Activated CD4-positive, CD25-positive, alpha-beta regulatory T cell treated with anti-CD3 and anti-CD28 coated beads, Interleukin-2, amount 50 U/mL, for 16 hours (primary cell): ENCODE data around the gene HMGXB3.
"Not testable (repeated sequence)": the region's sequence is repeated elsewhere in the genome, so short reads cannot be mapped to it uniquely, and the experiment has no call there.

ENCODE experiments used
- DNase-seq: peaks from one replicate; pipeline ENCODE4 v3.0.0-alpha.2; 2020; ENCODE audit warnings: low read depth, low spot score

HMGXB3 gene

DNA sequence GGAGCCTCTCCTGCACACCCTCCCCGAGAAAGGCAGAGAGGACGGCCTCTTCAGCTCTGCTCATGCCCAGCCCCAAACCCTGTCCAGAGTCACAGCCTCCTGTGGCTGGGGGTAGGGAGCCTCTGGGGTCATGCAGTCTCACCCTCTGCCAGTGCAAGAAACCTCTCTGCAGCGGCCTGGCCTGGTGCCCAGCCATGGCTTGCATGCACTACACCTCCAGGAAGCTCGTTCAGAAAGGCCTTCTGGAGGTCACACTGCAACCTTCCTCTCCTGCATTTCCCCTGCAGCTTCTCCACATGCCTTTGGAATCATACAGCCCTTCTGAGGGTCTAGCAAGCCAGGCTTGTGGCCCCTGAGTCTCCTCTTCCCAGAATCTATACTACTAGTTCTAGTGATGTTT, 67.9 kb downstream of the HMGXB3 start:
- no peak for DNase-seq

DNA sequence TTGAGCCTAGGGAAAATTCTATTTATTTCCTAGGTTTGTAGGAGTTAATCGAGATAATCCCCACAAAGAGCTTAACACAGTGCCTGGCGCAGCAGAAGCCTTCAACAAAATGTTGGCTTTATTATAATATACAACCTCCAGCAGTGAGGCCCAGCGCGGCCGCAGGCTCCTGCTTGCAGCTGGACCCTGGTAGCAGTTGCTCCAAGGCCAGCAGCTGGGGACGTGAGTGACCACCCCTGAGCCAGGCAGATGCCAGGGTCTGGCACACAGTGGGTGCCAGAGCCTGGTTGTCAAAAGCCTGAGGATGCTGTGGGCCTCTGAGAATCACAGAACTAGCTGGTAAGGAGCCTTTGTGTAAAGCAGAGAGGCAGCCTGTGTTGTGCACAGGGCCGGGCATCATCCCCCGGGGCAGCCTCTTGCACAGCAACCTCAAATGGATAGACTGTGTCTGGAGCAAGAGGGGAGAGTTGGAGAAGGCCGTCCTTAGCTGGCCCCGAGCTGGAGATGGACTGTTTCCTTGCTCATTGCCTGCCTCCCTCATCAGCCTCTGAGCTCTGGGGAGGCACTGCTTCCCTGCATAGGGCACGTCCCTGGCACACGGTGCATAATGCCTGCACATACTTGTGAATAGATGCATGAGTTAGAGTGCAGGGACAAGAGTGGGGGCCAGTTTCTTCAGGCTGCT, 68.6 kb downstream of the HMGXB3 start:
- no peak for DNase-seq

DNA sequence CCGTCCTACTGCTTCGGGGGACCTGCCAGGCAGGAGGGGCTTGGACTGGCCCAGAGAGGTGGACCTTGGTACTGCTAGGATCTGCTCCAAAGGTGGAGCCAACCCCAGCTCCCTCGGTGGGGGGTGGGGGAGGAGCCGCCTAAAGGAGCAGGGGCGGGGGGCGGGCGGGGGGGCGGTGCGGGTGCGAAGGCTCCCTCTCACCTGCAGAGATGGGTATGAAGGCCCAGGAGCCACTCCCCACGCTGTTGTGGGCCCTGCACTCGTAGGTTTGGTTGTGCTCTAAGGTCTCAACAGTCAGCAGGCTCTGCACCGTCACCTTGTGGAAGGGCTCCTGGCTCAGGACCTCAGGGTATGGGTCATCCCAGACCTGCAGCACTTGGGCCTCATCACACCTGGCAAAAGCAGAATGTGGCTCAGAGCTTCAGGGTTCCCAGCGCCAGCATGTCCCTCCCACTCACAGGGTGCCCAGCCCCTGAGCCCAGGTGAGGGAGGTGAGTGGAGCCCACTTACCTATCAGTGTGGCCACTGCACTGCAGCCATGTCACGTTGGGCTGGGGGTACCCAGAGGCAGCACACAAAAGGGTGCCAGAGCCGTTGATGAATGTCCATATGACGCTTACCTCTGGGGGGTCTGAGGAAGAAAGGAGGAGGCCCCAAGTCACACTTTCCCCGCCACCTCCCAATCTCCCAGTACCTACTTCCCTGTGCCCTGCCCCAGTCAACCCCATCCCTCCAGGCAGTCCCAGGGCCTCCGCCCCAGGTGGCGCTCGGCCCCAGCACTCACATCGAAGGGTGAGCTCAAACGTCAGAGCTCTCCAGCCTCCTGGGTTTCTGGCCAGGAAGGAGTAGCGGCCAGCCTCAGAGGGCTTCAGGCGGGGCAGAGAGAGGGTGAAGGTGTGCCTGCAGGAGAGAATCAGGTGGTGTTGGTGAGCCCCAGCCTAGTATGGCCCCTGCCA, 69.4 kb downstream of the HMGXB3 start:
- no peak for DNase-seq

DNA sequence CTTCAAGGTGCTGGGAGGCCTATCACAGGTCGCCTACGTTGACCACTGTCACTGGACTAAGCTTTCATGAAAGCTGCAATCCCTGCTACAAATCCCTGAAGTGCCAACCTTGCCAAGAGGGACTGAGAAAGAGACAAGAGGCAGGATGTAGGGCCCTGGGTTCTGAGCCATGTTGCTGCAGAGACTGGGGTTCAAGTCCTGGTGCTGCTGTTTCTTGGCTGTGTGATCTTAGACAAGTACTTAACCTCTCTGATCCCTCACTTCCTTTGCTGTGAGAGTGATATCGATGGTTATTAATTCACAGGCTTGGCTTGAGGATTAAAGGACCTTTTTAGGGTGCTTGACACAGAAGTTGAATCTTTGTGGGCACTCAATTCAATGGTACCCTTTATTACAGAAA, 70.3 kb downstream of the HMGXB3 start:
- no peak for DNase-seq

DNA sequence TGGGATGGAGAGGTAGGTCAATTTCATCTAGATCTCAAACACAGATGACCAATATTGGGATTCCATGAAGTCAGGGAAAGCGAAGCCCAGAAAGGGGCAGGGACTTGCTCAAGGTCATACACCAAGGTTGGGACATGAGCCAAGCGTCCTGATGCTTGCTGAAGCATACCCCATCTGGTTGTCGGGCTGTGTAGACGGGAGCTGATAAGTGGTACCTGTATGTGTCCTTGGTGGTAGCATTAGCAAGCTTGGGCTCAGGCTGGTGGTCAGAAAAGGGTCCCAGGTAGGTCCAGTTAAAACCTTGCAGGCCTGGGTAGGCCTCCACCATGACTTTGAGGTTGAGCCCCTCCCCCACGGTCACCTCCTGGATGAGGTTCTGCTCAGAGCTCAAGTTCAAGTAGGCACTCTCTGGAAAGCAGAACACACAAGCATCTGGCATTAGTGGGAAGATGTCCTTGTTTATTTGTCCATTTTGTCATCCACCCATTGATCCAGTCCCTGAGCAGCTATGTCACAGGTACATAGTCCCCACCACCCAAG, 72.6 kb downstream of the HMGXB3 start:
- no peak for DNase-seq

DNA sequence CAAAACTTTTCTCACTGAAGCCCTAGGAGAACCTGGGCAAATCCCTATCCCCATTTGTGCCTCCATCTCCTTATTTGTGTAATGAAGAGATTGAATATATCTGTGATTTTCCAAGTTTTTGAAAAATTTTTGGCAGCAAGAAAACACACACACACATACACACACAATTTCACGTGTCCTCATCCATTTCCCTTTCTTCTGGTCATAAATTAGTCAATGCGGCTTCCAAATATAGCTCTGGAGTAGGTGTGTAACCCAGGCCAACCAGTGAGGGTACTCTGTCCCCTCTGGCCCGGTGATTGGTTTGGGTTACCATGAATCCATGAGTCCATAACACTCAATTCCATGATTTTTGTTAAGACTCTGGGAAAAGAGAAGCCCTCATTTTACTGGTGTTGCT, 73.1 kb downstream of the HMGXB3 start:
- no peak for DNase-seq

DNA sequence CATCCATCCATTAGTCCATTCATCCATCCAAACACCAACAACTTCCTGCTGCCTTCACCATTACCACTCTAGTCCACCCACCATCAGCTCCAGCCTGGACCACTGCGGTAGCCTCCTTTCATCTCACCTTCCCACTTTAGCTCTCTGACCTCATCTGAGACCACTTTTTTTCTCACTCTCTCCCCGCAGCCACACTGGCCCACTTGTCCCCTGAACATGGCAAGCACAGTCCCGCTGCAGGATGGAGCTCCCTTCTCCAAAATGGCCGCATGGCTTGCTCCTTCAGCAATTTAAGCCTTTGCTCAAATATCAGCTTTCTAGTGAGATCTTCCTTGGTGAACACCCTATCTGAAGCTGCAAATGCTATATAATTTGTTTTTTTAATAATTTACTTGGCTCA, 74.7 kb downstream of the HMGXB3 start:
- DNase-seq = no peak

DNA sequence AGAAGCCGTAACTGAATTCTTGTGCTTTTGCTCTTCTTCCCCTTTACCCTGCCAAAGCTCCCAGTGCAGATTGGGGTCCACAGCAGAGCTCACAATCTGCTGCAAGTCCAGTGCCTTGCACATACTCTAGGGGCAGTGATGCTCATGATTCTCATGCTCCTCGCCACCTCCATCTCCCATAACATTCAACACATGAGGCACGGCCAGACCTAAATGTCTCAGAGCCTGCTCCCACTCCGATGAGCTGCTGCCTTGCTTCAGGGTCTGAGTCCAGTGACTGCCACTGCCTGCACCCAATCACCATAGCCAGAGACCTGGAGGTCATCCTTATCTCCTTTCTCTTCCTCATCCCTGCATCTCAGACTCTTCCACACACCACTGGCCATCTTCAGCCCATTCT, 75.3 kb downstream of the HMGXB3 start:
- no peak for DNase-seq

DNA sequence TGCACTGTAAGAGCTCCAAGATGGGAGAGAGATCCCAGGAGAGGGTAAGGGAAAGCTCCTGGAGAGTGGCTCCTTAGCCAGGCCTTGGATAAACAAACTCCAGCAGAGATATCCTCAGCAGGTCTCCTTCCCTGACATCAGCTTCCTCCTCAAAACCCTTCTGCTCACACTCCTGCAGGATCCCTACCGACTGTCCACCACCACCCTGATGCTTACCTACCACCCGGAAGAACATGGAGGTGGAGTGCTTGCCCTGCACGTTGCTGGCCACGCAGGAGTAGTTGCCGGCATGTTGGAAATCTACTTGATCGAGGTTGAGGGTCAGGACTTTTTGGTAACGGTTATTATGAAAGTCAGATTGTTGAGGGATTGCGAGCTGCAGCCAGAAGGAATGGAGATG, 76.5 kb downstream of the HMGXB3 start:
- no peak for DNase-seq

DNA sequence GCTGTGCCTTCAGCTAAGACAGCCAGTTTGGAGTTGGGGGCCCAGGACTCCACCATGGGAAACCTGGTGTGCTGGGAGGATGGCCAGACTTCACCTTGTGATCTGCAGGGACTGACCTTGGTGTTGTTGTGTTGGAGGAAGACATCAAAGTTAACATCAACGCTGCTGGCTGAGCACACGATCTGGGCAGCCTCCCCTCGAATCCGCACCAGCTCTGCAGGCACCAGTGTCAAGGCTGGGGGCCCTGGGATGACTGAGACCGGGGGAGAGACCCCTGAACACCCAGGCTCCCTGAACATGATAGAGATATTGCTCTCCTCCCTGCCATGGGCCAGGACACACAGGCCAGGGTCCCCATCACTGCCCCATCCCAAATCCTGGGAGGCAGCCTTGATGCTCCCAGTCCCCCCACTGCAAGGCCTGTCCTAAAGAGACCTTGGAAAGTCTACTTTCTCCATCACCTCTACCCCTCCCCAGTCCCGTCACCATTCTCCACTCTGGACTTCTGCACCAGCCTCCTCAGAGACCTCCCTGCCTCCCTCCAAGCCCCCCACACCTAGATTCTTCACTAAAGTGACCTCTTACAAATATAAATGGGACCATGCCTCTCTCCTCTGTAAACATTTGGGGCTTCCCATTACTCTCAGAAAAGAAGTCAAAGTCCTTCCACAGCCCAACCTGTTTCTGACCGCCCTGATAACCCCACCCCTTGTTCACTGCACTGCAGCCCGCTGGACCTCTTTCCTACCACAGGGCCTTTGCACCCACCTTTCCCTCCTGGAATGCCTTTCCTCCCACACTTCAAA, 77.7 kb downstream of the HMGXB3 start:
- no peak for DNase-seq

DNA sequence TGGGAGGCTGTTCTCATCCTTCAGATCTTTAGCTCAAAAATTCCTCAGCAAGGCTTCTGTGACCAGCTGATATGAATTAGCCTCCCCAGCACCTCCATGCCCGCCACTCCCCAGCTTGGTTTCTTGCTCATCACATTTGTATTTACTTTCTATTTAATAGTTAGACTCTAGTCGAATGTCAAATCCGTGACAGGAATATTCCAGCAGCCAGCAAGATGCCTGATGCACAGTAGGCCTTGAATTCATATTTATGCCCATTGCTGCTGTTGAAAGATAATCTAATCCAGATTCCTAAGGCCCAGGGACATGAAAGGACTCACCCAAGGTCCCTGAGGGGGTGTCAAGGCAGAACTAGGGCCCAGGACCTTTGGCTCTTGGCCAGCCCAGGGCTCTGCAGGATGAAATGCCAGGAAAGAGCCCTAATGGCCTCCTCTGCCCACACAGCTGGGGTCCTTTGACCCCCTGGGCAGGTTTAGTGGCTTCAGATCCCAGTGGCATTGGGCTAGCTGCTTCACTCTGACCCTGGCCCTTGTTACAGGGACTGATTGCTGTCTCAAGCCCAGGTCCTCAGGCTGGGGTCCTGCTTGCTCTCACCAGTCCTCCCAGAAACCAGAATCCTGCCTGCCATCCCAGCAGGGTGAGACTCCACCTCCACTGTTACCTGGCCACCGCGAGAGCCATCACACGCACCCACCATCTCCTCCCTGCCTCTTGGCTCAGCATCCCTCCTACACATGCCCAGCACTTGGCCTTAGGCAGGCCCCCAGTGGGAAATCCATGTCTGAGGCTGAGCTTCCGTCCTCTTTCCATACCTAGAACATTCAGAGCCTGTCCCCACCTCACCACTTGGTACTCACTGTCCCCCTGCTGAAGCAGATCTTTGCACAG, 78.5 kb downstream of the HMGXB3 start:
- no peak for DNase-seq

DNA sequence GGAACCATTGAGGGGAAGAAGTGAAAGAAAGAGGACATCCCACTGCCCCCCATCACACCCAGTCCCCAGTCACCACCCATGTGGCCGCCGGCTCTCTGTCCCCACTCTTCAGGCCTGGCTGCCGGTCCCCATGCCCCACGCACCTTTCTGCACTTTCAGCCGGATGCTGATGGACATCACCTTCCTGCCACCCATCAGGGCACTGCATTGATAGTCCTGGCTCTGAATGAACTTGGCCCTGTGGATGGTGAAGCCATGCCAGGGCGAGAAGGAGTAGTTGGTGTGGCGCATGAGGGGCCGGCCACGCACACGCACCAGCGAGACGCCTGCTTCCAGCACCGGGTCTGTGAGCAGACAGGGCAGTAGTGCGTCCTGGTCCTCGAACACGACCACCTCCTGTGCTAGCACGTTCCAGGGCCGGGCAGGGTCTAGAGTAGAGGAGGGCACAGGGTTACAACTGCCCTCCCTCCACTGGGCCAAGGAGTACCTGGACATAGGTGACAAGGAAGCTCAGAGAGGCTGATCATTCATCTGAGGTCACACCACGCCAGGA, 79.4 kb downstream of the HMGXB3 start:
- no peak for DNase-seq

DNA sequence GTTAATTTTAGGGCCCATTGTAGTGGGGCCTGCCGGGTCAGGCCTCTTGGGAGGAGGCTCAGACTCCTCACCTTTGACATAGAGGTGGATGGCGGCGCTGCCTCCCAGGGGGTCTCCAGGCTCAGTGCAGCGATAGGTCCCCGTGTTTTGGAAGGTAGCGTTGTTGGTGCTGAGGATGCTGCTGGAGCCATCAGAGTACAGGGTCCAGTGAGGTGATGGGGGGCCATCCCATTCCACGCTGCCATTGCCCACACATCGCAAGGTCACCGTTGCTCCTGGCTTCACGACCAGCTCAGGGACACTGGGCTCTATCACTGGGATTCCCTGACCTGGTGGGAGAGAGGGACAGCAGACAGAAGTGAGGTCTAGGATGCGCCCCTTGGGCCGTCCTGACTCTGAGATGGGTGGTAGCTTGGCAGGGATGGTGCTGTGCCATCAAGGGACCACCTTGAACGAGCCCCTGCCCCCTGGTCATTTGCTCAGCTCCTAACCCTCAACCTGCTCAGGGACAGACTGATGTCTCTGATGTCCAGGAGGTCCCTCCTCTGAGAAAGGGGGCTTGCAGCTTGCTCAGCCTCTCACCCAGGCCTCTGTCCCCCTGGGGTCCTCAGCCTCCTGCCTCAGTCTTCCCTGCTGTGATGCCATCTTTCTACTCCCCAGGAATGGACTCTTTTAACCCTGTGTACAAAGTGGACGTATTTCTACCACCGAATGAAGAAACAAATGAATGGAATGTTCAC, 80.3 kb downstream of the HMGXB3 start:
- no peak for DNase-seq

DNA sequence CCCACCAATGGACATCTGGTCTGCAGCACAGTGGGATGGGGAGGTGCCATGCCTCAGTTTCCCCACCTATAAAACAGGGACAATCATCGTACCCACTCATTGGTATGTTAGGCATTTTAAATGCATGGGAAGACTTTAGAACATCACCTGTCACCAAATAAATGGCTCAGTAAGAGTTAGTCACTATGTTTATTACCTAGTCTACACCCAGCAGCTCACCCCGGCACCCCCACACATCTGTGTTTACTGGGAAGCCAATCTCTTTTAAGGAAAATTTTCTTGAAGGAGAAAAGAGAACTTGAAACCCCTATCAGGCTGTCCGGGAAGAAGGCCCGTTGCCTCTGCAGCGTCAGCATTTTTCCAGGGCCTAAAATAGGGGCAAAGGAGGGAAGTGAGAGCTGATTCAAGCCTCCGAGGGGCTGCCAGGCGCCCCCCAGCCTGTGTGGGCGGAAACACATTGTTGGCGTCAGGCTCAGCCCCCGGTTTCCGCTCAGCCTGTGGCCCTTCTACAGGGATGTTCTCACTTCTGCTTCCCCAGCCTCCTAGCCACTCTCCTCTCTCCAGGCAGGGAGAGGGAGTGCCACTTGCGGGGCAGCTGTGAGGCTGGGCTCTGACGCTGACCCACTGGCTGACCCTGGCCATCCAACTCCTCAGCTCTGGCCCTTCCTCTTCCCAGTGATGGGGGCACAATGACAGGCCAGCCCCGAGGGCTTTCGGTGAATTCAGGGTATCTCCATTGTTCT, 81.2 kb downstream of the HMGXB3 start:
- DNase-seq = no peak

DNA sequence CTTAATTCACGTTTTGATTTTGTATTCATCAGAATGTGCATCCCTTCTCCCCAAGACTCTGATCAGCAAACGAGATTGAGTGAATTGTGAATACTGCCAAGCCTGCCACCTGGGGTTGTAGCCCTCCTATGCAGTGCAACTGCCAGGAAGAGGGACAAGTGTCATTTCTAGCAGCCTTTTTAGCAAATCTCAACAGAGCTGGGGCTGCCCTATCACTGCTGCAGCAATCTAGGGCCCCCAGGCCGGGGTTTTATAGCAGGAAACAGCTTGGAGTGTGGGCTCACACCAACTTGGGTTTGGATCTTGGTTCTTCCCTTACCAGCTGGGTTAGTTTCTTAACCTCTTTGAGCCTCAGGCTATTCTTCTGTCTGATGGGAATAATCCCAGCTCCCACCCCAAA, 81.8 kb downstream of the HMGXB3 start:
- no peak for DNase-seq

DNA sequence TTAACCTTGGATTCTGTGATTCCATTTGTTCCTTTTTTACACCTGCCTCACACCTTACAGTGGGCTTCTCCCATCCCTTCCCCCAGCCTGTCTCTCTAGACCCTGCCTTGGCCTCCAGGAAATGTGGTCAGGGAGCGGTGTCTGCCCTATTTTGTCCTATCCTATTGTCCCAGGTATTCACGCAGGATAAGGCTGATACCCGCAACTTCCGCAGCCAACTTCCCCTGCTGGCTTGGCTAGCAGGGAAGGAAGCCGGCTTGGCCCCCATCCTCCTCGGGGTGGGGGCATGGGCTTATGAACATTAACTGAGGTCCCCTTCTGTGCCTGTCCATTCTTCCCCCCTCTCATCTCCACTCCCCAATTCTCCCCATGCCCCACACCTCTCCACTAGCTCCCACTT, 82.3 kb downstream of the HMGXB3 start:
- no peak for DNase-seq

DNA sequence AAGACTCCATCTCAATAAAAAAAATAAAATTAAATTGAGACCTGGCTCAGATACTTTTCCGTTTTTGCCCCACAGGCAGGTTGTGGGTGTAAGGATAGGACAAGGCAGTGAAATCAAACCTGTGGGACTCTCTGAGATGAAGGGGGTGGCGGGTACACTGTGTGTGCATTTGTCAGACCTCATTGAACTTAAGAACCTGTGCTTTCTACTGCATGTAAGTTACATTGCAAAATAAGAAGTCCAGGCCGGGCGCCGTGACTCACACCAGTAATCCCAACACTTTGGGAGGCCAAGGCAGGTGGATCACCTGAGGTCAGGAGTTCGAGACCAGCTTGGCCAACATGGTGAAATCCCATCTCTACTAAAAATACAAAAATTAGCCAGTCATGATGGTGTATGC, 84.2 kb downstream of the HMGXB3 start:
- not testable (repeated sequence) for DNase-seq

DNA sequence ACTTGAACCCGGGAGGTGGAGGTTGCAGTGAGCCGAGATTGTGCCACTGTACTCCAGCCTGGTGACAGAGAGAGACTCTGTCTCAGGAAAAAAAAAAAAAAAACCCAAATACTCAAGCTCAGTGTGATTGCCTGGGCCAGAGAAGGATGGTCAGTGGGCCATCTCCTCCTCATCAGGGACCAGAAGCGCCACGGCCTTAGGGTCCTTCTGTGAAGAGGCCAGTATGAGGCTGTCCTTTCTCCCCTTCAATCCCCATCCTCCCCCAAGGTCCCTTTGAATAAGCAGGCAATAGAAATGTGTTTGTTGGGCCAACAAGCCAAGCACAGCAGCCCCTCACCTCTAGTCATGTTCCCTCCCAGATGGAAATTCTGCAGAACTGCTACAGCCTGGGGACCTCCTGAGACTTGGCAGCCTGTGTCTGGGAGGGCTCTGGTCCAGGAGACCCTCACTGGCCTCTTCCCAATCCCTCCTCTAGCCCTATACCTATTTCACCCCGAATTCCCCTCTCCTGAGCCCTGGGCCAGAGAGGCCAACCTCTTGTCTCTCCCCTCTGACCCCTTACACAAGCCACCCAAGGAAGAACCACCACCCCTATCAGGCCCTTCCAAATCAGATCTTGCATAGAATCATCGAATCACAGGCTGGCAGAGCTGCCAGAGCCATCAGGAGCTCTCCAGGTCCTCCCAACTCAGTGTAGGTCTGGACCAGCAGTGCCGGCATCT, 84.8 kb downstream of the HMGXB3 start:
- no peak for DNase-seq
